ENCODE results near the gene PROSER3. TPM values are rescaled to one million over a fixed set of nuclear protein-coding genes. Genes with fewer than 3 reads are reported as not detected.

Gene PROSER3
- total RNA-seq, 2 experiments from 2014 or later: 17.2 to 66.1 TPM

GRCh38 chr19:35713506-35713850 is 44.5 kb upstream of the PROSER3 start:
- H3K27ac ChIP-seq (ENCODE audit: low read depth, low read length, poor library complexity, severe bottlenecking): no peak overlapping the region
- H3K4me2 ChIP-seq (ENCODE audit: low read length): no peak overlapping the region
- H3K79me2 ChIP-seq (ENCODE audit: insufficient read depth, low read depth, low read length): peaks cover 4% of the 10 kb centered on the region
- H2AFZ ChIP-seq (ENCODE audit: low read length): no peak overlapping the region
- TF ChIP-seq CTCF (conservative IDR thresholded peaks at IDR 0.05; ENCODE audit: low read length) (no peak), EZH2phosphoT487 (IDR thresholded peaks at IDR 0.05; ENCODE audit: borderline replicate concordance, low read depth, low read length) (no peak)
- DNase-seq (ENCODE audit: low spot score): no peak
- ChIA-PET POLR2A (no interaction called here), CTCF (ENCODE audit: unreplicated experiment) (no interaction called here)
- no TSS peak for BruUV-seq (replicated peaks)
- H4K20me1 ChIP-seq (ENCODE audit: insufficient read depth, low read length): no peaks in the 10 kb centered on the region
- intact Hi-C loops (cut with micrococcal nuclease; ENCODE audit: unreplicated experiment): no loop called here
- no peak overlapping the region for H3K4me3 ChIP-seq (ENCODE audit: low read depth, low read length, poor library complexity, severe bottlenecking)
- H3K9me2 ChIP-seq (ENCODE audit: insufficient read depth, low read length): no peaks in the 10 kb centered on the region
- H3K4me1 ChIP-seq (ENCODE audit: insufficient read depth, low read length, poor library complexity, severe bottlenecking): peaks cover 61% of the 10 kb centered on the region
- no peaks in the 10 kb centered on the region for H3K9me3 ChIP-seq (ENCODE audit: low read length)
- H3K36me3 ChIP-seq (ENCODE audit: insufficient read depth, low read length): no peaks in the 10 kb centered on the region

GRCh38 chr19:35713904-35714495 is 44.0 kb upstream of the PROSER3 start:
- Histone ChIP-seq H2AFZ (ENCODE audit: low read length) (no peak overlapping the region), H3K36me3 (ENCODE audit: insufficient read depth, low read length) (no peaks in the 10 kb centered on the region), H3K79me2 (ENCODE audit: insufficient read depth, low read depth, low read length) (peaks cover 9% of the 10 kb centered on the region), H3K4me1 (ENCODE audit: insufficient read depth, low read length, poor library complexity, severe bottlenecking) (peaks cover 63% of the 10 kb centered on the region), H3K9me3 (ENCODE audit: low read length) (no peaks in the 10 kb centered on the region), H3K4me3 (ENCODE audit: low read depth, low read length, poor library complexity, severe bottlenecking) (no peak overlapping the region), H3K9me2 (ENCODE audit: insufficient read depth, low read length) (no peaks in the 10 kb centered on the region), H4K20me1 (ENCODE audit: insufficient read depth, low read length) (peaks cover 1% of the 10 kb centered on the region), H3K27ac (ENCODE audit: low read depth, low read length, poor library complexity, severe bottlenecking) (no peak overlapping the region), H3K4me2 (ENCODE audit: low read length) (peak overlapping the region; percentile 9; the same call in 1 of the 2 replicates)
- BruUV-seq (replicated peaks): no TSS peak
- intact Hi-C loops (cut with micrococcal nuclease; ENCODE audit: unreplicated experiment): no loop called here
- DNase-seq (ENCODE audit: low spot score): no peak
- ChIA-PET POLR2A (interaction anchor here (1.3 kb wide), 1 partner anchor 17 kb away, joined by 3 read pairs; no protein-coding TSS in a partner anchor), CTCF (ENCODE audit: unreplicated experiment) (interaction anchor here (0.6 to 1.0 kb wide), 2 partner anchors 20 to 395 kb away, joined by 3 to 7 read pairs; no protein-coding TSS in a partner anchor)
- no peak for TF ChIP-seq EZH2phosphoT487 (IDR thresholded peaks at IDR 0.05; ENCODE audit: borderline replicate concordance, low read depth, low read length)
- no peak for TF ChIP-seq CTCF (conservative IDR thresholded peaks at IDR 0.05; ENCODE audit: low read length)

All from OCI-LY7 (cell line).